GM19023 (cell line): ENCODE measurements around the gene FUT2.
"Not testable (repeated sequence)": the region's sequence is repeated elsewhere in the genome, so short reads cannot be mapped to it uniquely, and the experiment has no call there.

Experiments
- ATAC-seq: cut with Tn5 transposase; IDR thresholded peaks from one replicate; pipeline ENCODE4 v1.9.1; 2021; ENCODE audit warnings: mild to moderate bottlenecking, moderate library complexity; ENCODE audit not compliant: unreplicated experiment

The FUT2 gene

GRCh38 chr19:48698046-48698445 is 2.3 kb downstream of the FUT2 start:
- ATAC-seq: no peak

- no peak for ATAC-seq
Measured at GRCh38 chr19:48702701-48703100, 6.9 kb downstream of the FUT2 start.

GRCh38 chr19:48703316-48703715 is 7.5 kb downstream of the FUT2 start:
- ATAC-seq: no peak

- ATAC-seq: no peak
Measured at GRCh38 chr19:48705431-48705830, 9.7 kb downstream of the FUT2 start.

- no peak for ATAC-seq
Measured at GRCh38 chr19:48708471-48708870, 12.7 kb downstream of the FUT2 start.

GRCh38 chr19:48711106-48711662 is 15.4 kb downstream of the FUT2 start:
- ATAC-seq: no peak

GRCh38 chr19:48713041-48713863 is 17.5 kb downstream of the FUT2 start:
- no peak for ATAC-seq

GRCh38 chr19:48713864-48714755 is 18.3 kb downstream of the FUT2 start:
- ATAC-seq: peak; percentile 86

GRCh38 chr19:48714759-48715675 is 19.2 kb downstream of the FUT2 start:
- no peak for ATAC-seq

- ATAC-seq: no peak
Measured at GRCh38 chr19:48715681-48716171, 20.0 kb downstream of the FUT2 start.

GRCh38 chr19:48716562-48717291 is 21.0 kb downstream of the FUT2 start:
- ATAC-seq: no peak

- not testable (repeated sequence) for ATAC-seq
Measured at GRCh38 chr19:48718106-48718505, 22.3 kb downstream of the FUT2 start.

GRCh38 chr19:48718711-48719231 is 23.0 kb downstream of the FUT2 start:
- no peak for ATAC-seq

- ATAC-seq: no peak
Measured at GRCh38 chr19:48719263-48720171, 23.7 kb downstream of the FUT2 start, which contains the start of gene MAMSTR. TSS of gene MAMSTR (minus strand) at chr19:48719725. CDS start at chr19:48719031, 694 bp downstream.

- peak; percentile 14 for ATAC-seq
Measured at GRCh38 chr19:48720251-48720612, 24.5 kb downstream of the FUT2 start.

- ATAC-seq: peak; percentile 78
Measured at GRCh38 chr19:48720613-48721296, 25.0 kb downstream of the FUT2 start.

GRCh38 chr19:48722196-48722708 is 26.5 kb downstream of the FUT2 start:
- no peak for ATAC-seq
